K562 (cell line): ENCODE data around the gene CAPN14. TPM values are rescaled to one million over a fixed set of nuclear protein-coding genes. Genes with fewer than 3 reads are reported as not detected.

Experiments used
- ATAC-seq: fragments of 200-7000 bp; cut with Tn5 transposase; 3 replicates; pipeline ENCODE4 v1.9.1; 2020; ENCODE audit warnings: moderate library complexity
- BruUV-seq: library from RNA; stranded (reverse); fragments of 400-500 nt; replicated peaks from 2 replicates; lab custom pipeline; 2021; lab: Mats Ljungman, UMichigan
- CTCF ChIA-PET: fragments of 300-600 bp; formaldehyde crosslinking; extraction: SDS; loops from one replicate; lab custom pipeline; 2021; ENCODE audit warnings: low intra/inter-chr PET ratio; lab: Yijun Ruan, JAX
- POLR2A ChIA-PET: fragments of 300-600, 350-650 bp; sonication (Branson Sonifier 250); formaldehyde crosslinking; extraction: SDS; loops from one replicate; lab custom pipeline; 2021; ENCODE audit warnings: antibody characterized with exemption, inconsistent platforms; lab: Yijun Ruan, JAX
- DNase-seq, 4 experiments: peaks; one replicate each; pipeline versions ENCODE4 v3.0.0 to v3.0.0-alpha.2; 2011 to 2018; ENCODE audit warnings: low spot score in 3 of 4, mixed read lengths in 3 of 4; ENCODE audit errors: extremely low read depth in 1 of 4
- FAIRE-seq: peaks from 2 replicates; lab custom pipeline; 2011; peaks lifted over from hg19 to GRCh38; lab: Jason Lieb, UNC
- H2AFZ ChIP-seq: 2 replicates; pipeline ENCODE4 v1.6.0; 2011; ENCODE audit warnings: low read depth, low read length, control low read depth, inconsistent platforms
- H3K27ac ChIP-seq: fragments of 200-600 bp; 3 replicates; pipeline ENCODE4 v1.8.0; 2011; ENCODE audit warnings: low read depth, mild to moderate bottlenecking, control low read depth, inconsistent platforms, low read length, moderate library complexity, mixed read lengths; ENCODE audit errors: extremely low read depth
- H3K27me3 ChIP-seq, 2 experiments: fragments of 300-600 bp in 1 of 2; 2 replicates in 1 of 2; 3 replicates in 1 of 2; pipeline versions ENCODE4 v1.6.0 to v1.8.0; 2011; ENCODE audit warnings: inconsistent platforms in 2 of 2, low read length in 2 of 2, mild to moderate bottlenecking in 1 of 2, mixed read lengths in 1 of 2, moderate library complexity in 1 of 2; ENCODE audit not compliant: control insufficient read depth in 2 of 2, insufficient read depth in 2 of 2
- H3K36me3 ChIP-seq: fragments of 300-600 bp; 3 replicates; pipeline ENCODE4 v1.8.0; 2011; ENCODE audit warnings: mild to moderate bottlenecking, low read length, inconsistent platforms; ENCODE audit not compliant: control insufficient read depth, insufficient read depth
- H3K4me1 ChIP-seq, 2 experiments: fragments of 200-600 bp in 1 of 2; replicated peaks in 1 of 2; 2 replicates in 1 of 2; 3 replicates in 1 of 2; pipeline versions ENCODE4 v1.5.1 to v1.8.0; 2011; ENCODE audit warnings: inconsistent platforms in 2 of 2, low read length in 2 of 2, mild to moderate bottlenecking in 1 of 2, mixed read lengths in 1 of 2, moderate library complexity in 1 of 2; ENCODE audit not compliant: control insufficient read depth in 2 of 2, insufficient read depth in 2 of 2
- H3K4me2 ChIP-seq: 2 replicates; pipeline ENCODE4 v1.6.1; 2011; ENCODE audit warnings: low read length, control low read depth, inconsistent platforms, mixed read lengths; ENCODE audit not compliant: insufficient read depth
- H3K4me3 ChIP-seq: fragments of 200-600 bp; sonication (generic), shearing (Covaris generic); 2 replicates; pipeline ENCODE4 v1.5.1; 2016; ENCODE audit warnings: control low read depth, inconsistent platforms
- H3K79me2 ChIP-seq: fragments of 200-600 bp; 3 replicates; pipeline ENCODE4 v1.8.0; 2011; ENCODE audit warnings: low read length, inconsistent platforms; ENCODE audit not compliant: control insufficient read depth, insufficient read depth
- H3K9ac ChIP-seq, 2 experiments: 2 replicates each; pipeline versions ENCODE4 v1.6.0 to v1.6.1; 2011; ENCODE audit warnings: low read depth in 2 of 2, low read length in 2 of 2, control low read depth in 1 of 2, inconsistent platforms in 1 of 2, mild to moderate bottlenecking in 1 of 2, mixed read lengths in 1 of 2; ENCODE audit not compliant: insufficient read depth in 1 of 2
- H3K9me1 ChIP-seq: one replicate; pipeline ENCODE4 v1.6.0; 2011; ENCODE audit warnings: inconsistent platforms, mild to moderate bottlenecking, low read length, moderate library complexity; ENCODE audit not compliant: control insufficient read depth, insufficient read depth
- H3K9me3 ChIP-seq: replicated peaks from 2 replicates; pipeline ENCODE4 v1.5.1; 2011; ENCODE audit warnings: low read depth, low read length, inconsistent platforms; ENCODE audit not compliant: control insufficient read depth, insufficient read depth
- H4K20me1 ChIP-seq: replicated peaks from 2 replicates; pipeline ENCODE4 v1.6.1; 2011; ENCODE audit warnings: low read length, inconsistent platforms, mixed read lengths; ENCODE audit not compliant: control insufficient read depth, insufficient read depth
- NBN ChIP-seq: fragments of 450-650 bp; IDR thresholded peaks from 2 replicates; pipeline ENCODE4 v1.6.1; 2016; ENCODE audit warnings: low read depth, mild to moderate bottlenecking
- SP1 ChIP-seq: sonication (generic); formaldehyde crosslinking; IDR thresholded peaks from 2 replicates; pipeline ENCODE4 v1.8.1; 2022; ENCODE audit warnings: mild to moderate bottlenecking, missing genetic modification reagents
- ZBTB5 ChIP-seq: fragments of 450-650 bp; IDR thresholded peaks from 2 replicates; pipeline ENCODE4 v1.6.1; 2017; ENCODE audit warnings: antibody characterized with exemption
- ZNF143 ChIP-seq: sonication (generic); formaldehyde crosslinking; IDR thresholded peaks from 2 replicates; pipeline ENCODE4 v1.9.0; 2022; ENCODE audit warnings: mild to moderate bottlenecking, missing genetic modification reagents
- WGBS: fragments of 100-300 bp; shearing (Covaris generic); methylation state at CpG from one replicate; pipeline ENCODE4 v1.1.6; 2016; ENCODE audit warnings: low coverage, mixed read lengths; ENCODE audit not compliant: insufficient coverage; ENCODE audit errors: missing lambda C conversion rate; 5-methylcytosine and 5-hydroxymethylcytosine counted together
- in situ Hi-C: fragments of 300-500 bp; cut with MboI; formaldehyde crosslinking; loops from 4 replicates; pipeline ENCODE4 v1.15.0; 2018; ENCODE audit warnings: inconsistent platforms, mixed read lengths
- intact Hi-C: fragments of 100-400 bp; cut with micrococcal nuclease; formaldehyde crosslinking; loops from 2 replicates; pipeline ENCODE4 v1.14.2; 2022
- polyA plus RNA-seq, 8 experiments: library from polyadenylated mRNA; depleted of rRNA in 4 of 8; stranded (reverse) in 5 of 8; unstranded in 3 of 8; fragments of >200 nt; fragmentation: Nextera tagmentation in 2 of 8; fragmentation: Illumina TruSeq in 1 of 8; extraction: Ambion mirVana in 2 of 8; extraction: Trizol in 1 of 8; gene quantifications; 2 replicates each; pipeline versions ENCODE4 v1.2.1 to v1.2.3, GENCODE V29; 2011 to 2014; ENCODE audit warnings: inconsistent platforms in 1 of 8, missing spikeins in 1 of 8
- total RNA-seq, 7 experiments: library from RNA; depleted of rRNA in 6 of 7; stranded (reverse); fragments of >200 nt in 6 of 7; fragmentation: Illumina TruSeq in 2 of 7; extraction: Trizol in 2 of 7; gene quantifications; 2 replicates each; pipeline versions ENCODE4 v1.2.1 to v1.2.3, GENCODE V29; 2011 to 2021; ENCODE audit warnings: low replicate concordance in 1 of 7

CAPN14 gene
- total and polyA plus RNA-seq, 9 of the 15 experiments (the other 6 are each of a cell fraction or from before 2014, with no cell fraction given): not detected

GRCh38 chr2:31168291-31168690, 49.0 kb downstream of the CAPN14 start:
- Histone ChIP-seq H3K9ac (no peak overlapping the region), H3K4me3 (no peak overlapping the region), H3K4me2 (no peak overlapping the region), H3K9me3 (no peaks in the 10 kb centered on the region), H3K79me2 (no peaks in the 10 kb centered on the region), H3K36me3 (no peaks in the 10 kb centered on the region), H2AFZ (no peak overlapping the region), H4K20me1 (peaks cover 3% of the 10 kb centered on the region; the same call in 1 of the 2 replicates), H3K27me3 (0 out of 5 replicates have a peak, but pooled peaks cover 0 to 3% of the 10 kb centered on the region in 2 experiments), H3K27ac (no peak overlapping the region), H3K4me1 (no peaks in the 10 kb centered on the region), H3K9me1 (no peaks in the 10 kb centered on the region)
- TF ChIP-seq SP1 (CRISPR knock-in tag) (no peak), NBN (no peak), ZBTB5 (no peak)
- FAIRE-seq: no peak
- intact Hi-C loops (no loop called here), in situ Hi-C loops (loop anchor here (10.0 to 25.0 kb wide), 2 partner anchors 453 to 1006 kb away; no protein-coding TSS in a partner anchor)
- no peak for DNase-seq
- 2% methylated on average over 6 of the region's 6 CpGs for WGBS
- no peak for ATAC-seq
- CTCF ChIA-PET: no interaction called here
- no TSS peak for BruUV-seq
- POLR2A ChIA-PET: interaction anchor here (0.5 kb wide), 1 partner anchor 180 kb away, joined by 3 read pairs; no protein-coding TSS in a partner anchor

GRCh38 chr2:31166925-31167324, 50.4 kb downstream of the CAPN14 start:
- ATAC-seq (no peak), FAIRE-seq (no peak), DNase-seq (no peak)
- H4K20me1 ChIP-seq: peaks cover 3% of the 10 kb centered on the region; the same call in 1 of the 2 replicates
- no peak overlapping the region for H2AFZ ChIP-seq
- no peaks in the 10 kb centered on the region for H3K79me2 ChIP-seq
- in situ Hi-C loops (loop anchor here (10.0 to 25.0 kb wide), 2 partner anchors 452 to 1005 kb away; no protein-coding TSS in a partner anchor), intact Hi-C loops (no loop called here)
- 0 out of 5 replicates have a peak, but pooled peaks cover 0 to 3% of the 10 kb centered on the region in 2 experiments for H3K27me3 ChIP-seq
- no peak overlapping the region for H3K27ac ChIP-seq
- H3K36me3 ChIP-seq: no peaks in the 10 kb centered on the region
- 0% methylated on average over 1 of the region's 1 CpG for WGBS
- H3K9me1 ChIP-seq: no peaks in the 10 kb centered on the region
- CTCF ChIA-PET: no interaction called here
- no TSS peak for BruUV-seq
- no peaks in the 10 kb centered on the region for H3K9me3 ChIP-seq
- no peak overlapping the region for H3K4me2 ChIP-seq
- POLR2A ChIA-PET: no interaction called here
- no peak overlapping the region for H3K4me3 ChIP-seq
- H3K9ac ChIP-seq: no peak overlapping the region
- TF ChIP-seq ZNF143 (CRISPR knock-in tag): no peak
- H3K4me1 ChIP-seq: no peaks in the 10 kb centered on the region
